HCT116 (cell line): Measurements from ENCODE around the gene RNF220. TPM values are rescaled to one million over a fixed set of nuclear protein-coding genes. Genes with fewer than 3 reads are reported as not detected.
A peak's percentile ranks its signal among the peaks of the same experiment; 100 is the strongest.

Experiments
- ATAC-seq: fragments of 200-7000 bp; cut with Tn5 transposase; 2 replicates; pipeline ENCODE4 v1.9.1; 2020; ENCODE audit warnings: mild to moderate bottlenecking, moderate library complexity
- BruUV-seq: library from RNA; stranded (reverse); fragments of 400-500 nt; replicated peaks from 2 replicates; lab custom pipeline; 2021; lab: Mats Ljungman, UMichigan
- CTCF ChIA-PET: fragments of 300-600 bp; sonication (Branson Sonifier 250); formaldehyde crosslinking; loops from one replicate; lab custom pipeline; 2021; ENCODE audit warnings: antibody characterized with exemption; lab: Charles Lee
- POLR2A ChIA-PET: fragments of 300-600, 350-600 bp; sonication (Branson Sonifier 250); formaldehyde crosslinking; loops from one replicate; lab custom pipeline; 2021; ENCODE audit warnings: antibody characterized with exemption; lab: Charles Lee
- RAD21 ChIA-PET, 2 experiments: fragments of 300-600 bp; sonication (Branson Sonifier 250); formaldehyde crosslinking; loops; one replicate each; lab custom pipeline; 2023; ENCODE audit warnings: low total read pairs in 2 of 2; ENCODE audit not compliant: uncharacterized antibody in 2 of 2, unreplicated experiment in 2 of 2, low non-redundant PET in 1 of 2; lab: Charles Lee
- DNase-seq: peaks from one replicate; pipeline ENCODE4 v3.0.0-alpha.2; 2010; ENCODE audit warnings: low read depth, low spot score
- H2AFZ ChIP-seq: fragments of 200-600 bp; shearing (Covaris generic), sonication (generic); 2 replicates; pipeline ENCODE4 v1.6.1; 2017; ENCODE audit warnings: low read depth, mixed run types, mixed read lengths, antibody characterized with exemption, low read length; ENCODE audit not compliant: poor library complexity, severe bottlenecking
- H3K27ac ChIP-seq: 2 replicates; pipeline ENCODE4 v1.5.1; 2012; ENCODE audit warnings: low read depth, low read length
- H3K27me3 ChIP-seq: fragments of 200-600 bp; sonication (generic); 2 replicates; pipeline ENCODE4 v1.6.1; 2016; ENCODE audit warnings: mixed run types, low read length, mixed read lengths; ENCODE audit not compliant: insufficient read depth
- H3K36me3 ChIP-seq, 2 experiments: fragments of 200-500 bp in 1 of 2; fragments of 200-600 bp in 1 of 2; sonication (Bioruptor generic) in 1 of 2; sonication (generic) in 1 of 2; 2 replicates each; pipeline versions ENCODE4 v1.5.1 to v1.6.1; 2014 to 2016; ENCODE audit warnings: low read length in 2 of 2, inconsistent platforms in 1 of 2, mixed read lengths in 1 of 2, mixed run types in 1 of 2; ENCODE audit not compliant: insufficient read depth in 2 of 2, control insufficient read depth in 1 of 2
- H3K4me1 ChIP-seq, 2 experiments: fragments of 200-600 bp in 1 of 2; sonication (generic) in 1 of 2; 2 replicates each; pipeline versions ENCODE4 v1.5.1 to v1.6.1; 2012 to 2017; ENCODE audit warnings: low read length in 2 of 2, inconsistent platforms in 1 of 2, mild to moderate bottlenecking in 1 of 2, mixed read lengths in 1 of 2, mixed run types in 1 of 2, moderate library complexity in 1 of 2; ENCODE audit not compliant: insufficient read depth in 2 of 2, control insufficient read depth in 1 of 2
- H3K4me2 ChIP-seq: fragments of 200-600 bp; sonication (generic); 2 replicates; pipeline ENCODE4 v1.6.1; 2017; ENCODE audit warnings: mixed run types, low read length, mixed read lengths
- H3K4me3 ChIP-seq, 2 experiments: fragments of 200-600 bp in 1 of 2; sonication (generic) in 1 of 2; replicated peaks in 1 of 2; 2 replicates each; pipeline ENCODE4 v1.5.1; 2011 to 2016; ENCODE audit warnings: low read length in 2 of 2, control low read depth in 1 of 2, low read depth in 1 of 2, mild to moderate bottlenecking in 1 of 2, mixed read lengths in 1 of 2, mixed run types in 1 of 2
- H3K79me2 ChIP-seq: fragments of 200-600 bp; sonication (generic); 2 replicates; pipeline ENCODE4 v1.6.1; 2017; ENCODE audit warnings: mild to moderate bottlenecking, mixed run types, low read length, moderate library complexity, mixed read lengths; ENCODE audit not compliant: insufficient read depth
- H3K9ac ChIP-seq: fragments of 200-600 bp; sonication (generic); 2 replicates; pipeline ENCODE4 v1.6.1; 2016; ENCODE audit warnings: low read length, mixed read lengths
- H3K9me2 ChIP-seq: fragments of 200-600 bp; sonication (generic), shearing (Covaris generic); 2 replicates; pipeline ENCODE4 v1.6.1; 2017; ENCODE audit warnings: mixed run types, mild to moderate bottlenecking, moderate library complexity; ENCODE audit not compliant: insufficient read depth
- H3K9me3 ChIP-seq, 2 experiments: fragments of 200-500 bp in 1 of 2; fragments of 200-600 bp in 1 of 2; sonication (Bioruptor generic) in 1 of 2; sonication (generic) in 1 of 2; 2 replicates each; pipeline ENCODE4 v1.6.1; 2014 to 2017; ENCODE audit warnings: low read length in 2 of 2, mixed read lengths in 2 of 2, inconsistent platforms in 1 of 2, low read depth in 1 of 2, mild to moderate bottlenecking in 1 of 2, mixed run types in 1 of 2, moderate library complexity in 1 of 2; ENCODE audit not compliant: control insufficient read depth in 1 of 2, insufficient read depth in 1 of 2
- H4K20me1 ChIP-seq: fragments of 200-600 bp; sonication (generic), shearing (Covaris generic); 2 replicates; pipeline ENCODE4 v1.6.1; 2017; ENCODE audit warnings: mixed run types, mild to moderate bottlenecking, moderate library complexity; ENCODE audit not compliant: insufficient read depth
- CBX3 ChIP-seq: IDR thresholded peaks from 2 replicates; pipeline ENCODE4 v1.6.1; 2012; ENCODE audit warnings: low read depth
- CTCF ChIP-seq, 3 experiments: fragments of 200-600 bp in 1 of 3; sonication (generic) in 1 of 3; IDR thresholded peaks in 2 of 3; conservative IDR thresholded peaks in 1 of 3; 2 replicates each; pipeline ENCODE4 v1.5.1; 2012 to 2017; ENCODE audit warnings: low read depth in 2 of 3, low read length in 2 of 3, antibody characterized with exemption in 1 of 3, borderline replicate concordance in 1 of 3, control low read depth in 1 of 3, mild to moderate bottlenecking in 1 of 3, mixed read lengths in 1 of 3, mixed run types in 1 of 3, moderate library complexity in 1 of 3; ENCODE audit not compliant: insufficient read depth in 1 of 3
- RAD21 ChIP-seq: IDR thresholded peaks from 2 replicates; pipeline ENCODE4 v1.6.1; 2012; ENCODE audit warnings: low read depth, mild to moderate bottlenecking
- REST ChIP-seq: IDR thresholded peaks from 2 replicates; pipeline ENCODE4 v1.6.1; 2012; ENCODE audit warnings: low read depth
- SIN3A ChIP-seq: IDR thresholded peaks from 2 replicates; pipeline ENCODE4 v1.6.1; 2012; ENCODE audit warnings: low read depth
- ZFX ChIP-seq: fragments of 450-650 bp; IDR thresholded peaks from 2 replicates; pipeline ENCODE4 v1.6.1; 2017
- ZNF274 ChIP-seq: fragments of 200-500 bp; sonication (Bioruptor generic); IDR thresholded peaks from 2 replicates; pipeline ENCODE4 v1.6.1; 2014; ENCODE audit warnings: mild to moderate bottlenecking, low read depth, low read length, inconsistent platforms
- intact Hi-C: fragments of 100-400 bp; cut with micrococcal nuclease; formaldehyde crosslinking; loops from 2 replicates; pipeline ENCODE4 v1.10.0; 2022
- total RNA-seq: library from RNA; stranded (reverse); gene quantifications from one replicate; pipeline ENCODE4 v1.2.1, GENCODE V29; 2021; ENCODE audit not compliant: unreplicated experiment

Gene RNF220
- total RNA-seq, 1 experiment from 2014 or later: 84.5 TPM

GRCh38 chr1:44655609-44656008 is 250.6 kb downstream of the RNF220 start:
- Histone ChIP-seq H3K9me3 (no peaks in the 10 kb centered on the region), H3K9me2 (no peaks in the 10 kb centered on the region), H3K4me2 (no peak overlapping the region), H3K27me3 (no peaks in the 10 kb centered on the region), H4K20me1 (no peaks in the 10 kb centered on the region), H3K9ac (no peak overlapping the region), H3K36me3 (peaks cover 4 to 6% of the 10 kb centered on the region in 2 experiments; a peak in 3 of 4 replicates), H3K79me2 (no peaks in the 10 kb centered on the region), H3K4me1 (no peaks in the 10 kb centered on the region), H3K4me3 (no peak overlapping the region), H2AFZ (no peak overlapping the region), H3K27ac (no peak overlapping the region)
- RAD21 ChIA-PET: interaction anchor here in 1 of 2 experiments (1.0 kb wide), 1 partner anchor 21 kb away, joined by 3 read pairs; no protein-coding TSS in a partner anchor
- intact Hi-C loops: loop anchor here (10.0 kb wide), 1 partner anchor 551 kb away; no protein-coding TSS in a partner anchor
- POLR2A ChIA-PET: interaction anchor here (1.1 to 1.2 kb wide), 2 partner anchors 19 to 66 kb away, joined by 3 to 4 read pairs; partner anchors contain the start of genes ARMH1 and TMEM53
- ATAC-seq: peak; percentile 81
- DNase-seq: no peak
- no TSS peak for BruUV-seq
- CTCF ChIA-PET: interaction anchor here (1.0 to 1.6 kb wide), 3 partner anchors 8 to 41 kb away, joined by 3 to 9 read pairs (median 3); partner anchors contain the start of genes ARMH1 and TMEM53
- no peak for TF ChIP-seq CBX3
- no peak for TF ChIP-seq REST
- TF ChIP-seq SIN3A: no peak
- TF ChIP-seq RAD21: peak; percentile 79
- TF ChIP-seq ZFX: no peak
- no peak for TF ChIP-seq ZNF274
- peak; percentile 61 to 96 (median 87); a peak in 5 of 6 replicates for TF ChIP-seq CTCF (IDR thresholded peaks at IDR 0.05 in 2 of 3, conservative IDR thresholded peaks at IDR 0.05 in 1 of 3; ENCODE audit: borderline replicate concordance in 1 of 3, insufficient read depth in 1 of 3, low read depth in 2 of 3, low read length in 2 of 3)
